GM10847 (cell line): ENCODE data around the gene HEXA.
A peak's percentile ranks its signal among the peaks of the same experiment; 100 is the strongest.

ENCODE experiments used
- POLR2A ChIP-seq: IDR thresholded peaks from 2 replicates; pipeline ENCODE4 v1.6.1; 2011; ENCODE audit not compliant: insufficient read length; ENCODE audit errors: extremely low read depth

The HEXA gene

GRCh38 chr15:72375846-72376581, at the start of gene HEXA:
HEXA (minus strand) TSS chr15:72376014; CDS start chr15:72375972, 42 bp downstream.
- TF ChIP-seq POLR2A, result peak; percentile 82

- no peak for TF ChIP-seq POLR2A
Observed at GRCh38 chr15:72423256-72423655, 47.4 kb upstream of the HEXA start.

GRCh38 chr15:72421484-72421883, 45.7 kb upstream of the HEXA start:
- TF ChIP-seq POLR2A, result no peak

GRCh38 chr15:72420576-72420975, 44.8 kb upstream of the HEXA start:
- TF ChIP-seq POLR2A, result no peak

GRCh38 chr15:72415304-72415703, 39.5 kb upstream of the HEXA start:
- TF ChIP-seq POLR2A, result no peak

- no peak for TF ChIP-seq POLR2A
Observed at GRCh38 chr15:72411544-72411943, 35.7 kb upstream of the HEXA start.

- no peak for TF ChIP-seq POLR2A
Observed at GRCh38 chr15:72411111-72411510, 35.3 kb upstream of the HEXA start.

- TF ChIP-seq POLR2A, result no peak
Observed at GRCh38 chr15:72406936-72407335, 31.1 kb upstream of the HEXA start.

- no peak for TF ChIP-seq POLR2A
Observed at GRCh38 chr15:72404841-72405240, 29.0 kb upstream of the HEXA start.

GRCh38 chr15:72404356-72404755, 28.5 kb upstream of the HEXA start:
- no peak for TF ChIP-seq POLR2A

GRCh38 chr15:72402726-72403125, 26.9 kb upstream of the HEXA start:
- no peak for TF ChIP-seq POLR2A

- no peak for TF ChIP-seq POLR2A
Observed at GRCh38 chr15:72398648-72399047, 22.8 kb upstream of the HEXA start.

- no peak for TF ChIP-seq POLR2A
Observed at GRCh38 chr15:72397796-72398588, 22.2 kb upstream of the HEXA start, which contains the start of gene TMEM202. TMEM202 (plus strand) TSS chr15:72398305; CDS start chr15:72398327, 22 bp downstream.

- TF ChIP-seq POLR2A, result no peak
Observed at GRCh38 chr15:72389231-72389630, 13.4 kb upstream of the HEXA start.

GRCh38 chr15:72387741-72388140, 11.9 kb upstream of the HEXA start:
- TF ChIP-seq POLR2A, result no peak

GRCh38 chr15:72382146-72382545, 6.3 kb upstream of the HEXA start:
- no peak for TF ChIP-seq POLR2A
